ENCODE measurements around the gene DOCK3.

Gene DOCK3

GRCh38 chr3:50639055-50639494 is 35.7 kb upstream of the DOCK3 start:
- DNase-seq (ENCODE audit: low read depth) = no peak
- H3K4me3 ChIP-seq (ENCODE audit: low read depth, low read length) = no peak overlapping the region
- TF ChIP-seq, protein P1, sequence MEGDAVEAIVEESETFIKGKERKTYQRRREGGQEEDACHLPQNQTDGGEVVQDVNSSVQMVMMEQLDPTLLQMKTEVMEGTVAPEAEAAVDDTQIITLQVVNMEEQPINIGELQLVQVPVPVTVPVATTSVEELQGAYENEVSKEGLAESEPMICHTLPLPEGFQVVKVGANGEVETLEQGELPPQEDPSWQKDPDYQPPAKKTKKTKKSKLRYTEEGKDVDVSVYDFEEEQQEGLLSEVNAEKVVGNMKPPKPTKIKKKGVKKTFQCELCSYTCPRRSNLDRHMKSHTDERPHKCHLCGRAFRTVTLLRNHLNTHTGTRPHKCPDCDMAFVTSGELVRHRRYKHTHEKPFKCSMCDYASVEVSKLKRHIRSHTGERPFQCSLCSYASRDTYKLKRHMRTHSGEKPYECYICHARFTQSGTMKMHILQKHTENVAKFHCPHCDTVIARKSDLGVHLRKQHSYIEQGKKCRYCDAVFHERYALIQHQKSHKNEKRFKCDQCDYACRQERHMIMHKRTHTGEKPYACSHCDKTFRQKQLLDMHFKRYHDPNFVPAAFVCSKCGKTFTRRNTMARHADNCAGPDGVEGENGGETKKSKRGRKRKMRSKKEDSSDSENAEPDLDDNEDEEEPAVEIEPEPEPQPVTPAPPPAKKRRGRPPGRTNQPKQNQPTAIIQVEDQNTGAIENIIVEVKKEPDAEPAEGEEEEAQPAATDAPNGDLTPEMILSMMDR (IDR thresholded peaks at IDR 0.05; ENCODE audit: insufficient read depth, low read depth, low read length, missing control alignments) = no peak

DNA sequence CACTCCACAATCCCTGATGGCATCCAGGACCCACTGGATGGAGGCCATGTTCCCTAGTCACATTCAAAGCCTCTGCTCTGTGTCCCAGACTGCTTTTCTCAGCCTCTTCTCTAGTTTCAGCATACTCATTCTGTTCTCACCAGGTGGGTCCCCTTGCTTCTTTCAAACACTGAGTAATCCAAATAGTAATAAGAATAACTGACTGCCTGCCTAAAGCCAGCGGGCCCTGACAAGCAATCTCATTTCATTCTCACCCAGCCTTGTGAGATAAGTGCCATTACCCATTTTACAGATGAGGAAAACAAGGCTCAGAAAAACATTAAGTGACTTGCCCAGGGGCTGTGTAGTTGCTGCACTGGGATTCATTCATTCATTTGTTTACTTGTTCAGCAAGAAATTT is 32.3 kb upstream of the DOCK3 start:
- H3K4me3 ChIP-seq (ENCODE audit: low read depth, low read length) = no peak overlapping the region
- TF ChIP-seq, protein P1 (IDR thresholded peaks at IDR 0.05; ENCODE audit: insufficient read depth, low read depth, low read length, missing control alignments) = no peak
- no peak for DNase-seq (ENCODE audit: low read depth)

GRCh38 chr3:50644561-50644960 is 30.2 kb upstream of the DOCK3 start:
- H3K4me3 ChIP-seq (ENCODE audit: low read depth, low read length) = no peak overlapping the region
- DNase-seq (ENCODE audit: low read depth) = no peak
- TF ChIP-seq, protein P1 (IDR thresholded peaks at IDR 0.05; ENCODE audit: insufficient read depth, low read depth, low read length, missing control alignments) = no peak

- no peak for DNase-seq (ENCODE audit: low read depth)
- no peak overlapping the region for H3K4me3 ChIP-seq (ENCODE audit: low read depth, low read length)
- TF ChIP-seq, protein P1 (IDR thresholded peaks at IDR 0.05; ENCODE audit: insufficient read depth, low read depth, low read length, missing control alignments) = no peak
These were observed 29.3 kb upstream of the DOCK3 start for GRCh38 chr3:50645378-50645777.

- TF ChIP-seq, protein P1 (IDR thresholded peaks at IDR 0.05; ENCODE audit: insufficient read depth, low read depth, low read length, missing control alignments) = no peak
- H3K4me3 ChIP-seq (ENCODE audit: low read depth, low read length) = no peak overlapping the region
- no peak for DNase-seq (ENCODE audit: low read depth)
These were observed 26.4 kb upstream of the DOCK3 start for GRCh38 chr3:50648313-50648712.

DNA sequence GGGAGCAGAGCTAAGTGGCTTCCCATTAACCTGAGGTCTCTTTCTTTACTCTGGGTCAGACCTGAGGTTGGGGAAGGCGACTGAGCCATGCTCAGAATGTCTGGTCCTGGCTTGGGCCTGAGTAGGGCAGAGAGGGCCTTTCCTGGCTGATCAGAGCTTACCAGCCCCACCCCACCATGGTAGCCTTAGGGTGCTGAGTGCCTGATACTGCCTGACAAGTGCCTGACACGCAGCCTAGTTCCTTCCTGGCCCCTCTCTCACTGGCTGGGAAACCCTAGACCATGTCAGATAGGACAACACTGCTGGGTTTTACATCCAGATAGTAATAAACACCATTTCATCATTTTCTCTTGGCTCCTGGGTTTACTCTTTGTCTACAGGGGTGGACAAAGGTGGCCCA is 25.8 kb upstream of the DOCK3 start:
- no peak for DNase-seq (ENCODE audit: low read depth)
- H3K4me3 ChIP-seq (ENCODE audit: low read depth, low read length) = no peak overlapping the region
- TF ChIP-seq, protein P1 (IDR thresholded peaks at IDR 0.05; ENCODE audit: insufficient read depth, low read depth, low read length, missing control alignments) = no peak

DNA sequence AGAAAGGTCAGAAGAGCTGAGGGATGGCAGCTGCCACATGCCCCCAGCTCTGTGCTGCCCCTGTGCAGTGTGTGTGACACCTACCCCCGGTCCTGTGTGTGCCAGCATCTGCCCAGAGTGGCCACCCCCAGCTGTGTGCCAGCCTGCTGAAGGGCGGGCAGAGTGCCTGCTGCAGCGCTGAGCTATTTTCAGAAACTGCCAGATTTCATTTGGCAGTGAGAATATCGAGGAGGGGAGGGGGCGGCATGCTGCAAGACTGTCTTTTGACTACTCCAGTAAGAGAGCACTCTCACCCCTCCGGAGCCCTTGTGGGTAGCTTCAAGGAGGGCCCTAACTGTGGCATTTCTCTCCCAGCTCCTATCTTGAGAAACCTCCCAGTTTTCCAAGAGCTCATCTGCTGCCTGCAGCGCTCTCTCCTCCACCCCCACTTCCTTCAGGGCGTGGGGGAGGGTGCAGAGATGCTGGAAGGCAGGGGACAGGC is 25.2 kb upstream of the DOCK3 start:
- TF ChIP-seq, protein P1 (IDR thresholded peaks at IDR 0.05; ENCODE audit: insufficient read depth, low read depth, low read length, missing control alignments) = no peak
- no peak overlapping the region for H3K4me3 ChIP-seq (ENCODE audit: low read depth, low read length)
- DNase-seq (ENCODE audit: low read depth) = no peak
